Measurements from ENCODE around the gene SHANK2.

DNA sequence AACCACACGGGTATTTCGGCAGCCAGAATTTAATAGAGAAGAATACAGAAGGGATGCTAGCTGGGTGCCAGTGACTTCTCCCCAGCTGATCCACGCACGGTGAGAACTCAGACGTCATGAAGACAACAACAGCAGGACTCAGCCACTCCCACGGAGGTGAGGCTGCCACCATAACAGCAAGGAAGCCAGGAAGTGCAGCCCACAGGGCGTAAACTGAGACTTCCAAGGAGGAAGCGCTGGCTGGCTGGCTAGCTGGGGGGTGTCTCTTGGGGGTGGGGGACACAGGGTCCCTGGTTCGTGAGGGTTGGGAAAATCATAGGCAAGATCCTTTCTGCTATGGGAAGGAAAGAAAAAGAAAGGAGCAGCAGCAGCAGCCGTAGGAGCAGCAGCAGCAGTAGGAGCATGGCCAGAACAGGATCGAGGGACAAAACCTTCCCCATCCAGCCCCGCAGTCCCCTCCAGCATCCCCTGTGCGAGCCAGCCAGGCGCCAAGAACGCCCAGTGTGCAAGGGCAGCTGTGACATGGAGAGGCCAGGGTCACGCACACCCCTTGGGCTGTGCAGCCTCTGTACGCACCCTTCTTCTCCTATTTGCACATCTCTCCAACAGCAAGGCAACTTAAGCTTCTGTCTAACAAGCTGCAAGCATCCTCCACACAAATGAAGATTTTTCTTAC is 49.6 kb upstream of the SHANK2 start:
- TF ChIP-seq MAZ (IDR thresholded peaks at IDR 0.05; ENCODE audit: borderline replicate concordance, low read depth, low read length) (no peak), FOS (IDR thresholded peaks at IDR 0.05; ENCODE audit: low read depth, low read length) (no peak), POLR2A (IDR thresholded peaks at IDR 0.05; ENCODE audit: low read depth, low read length) (no peak), RAD21 (IDR thresholded peaks at IDR 0.05; ENCODE audit: low read length) (no peak), RCOR1 (IDR thresholded peaks at IDR 0.05; ENCODE audit: insufficient replicate concordance, low read length) (no peak), CEBPB (IDR thresholded peaks at IDR 0.05; ENCODE audit: low read depth, low read length) (no peak), BHLHE40 (IDR thresholded peaks at IDR 0.05; ENCODE audit: low read depth, low read length) (no peak), CHD1 (IDR thresholded peaks at IDR 0.05; ENCODE audit: low read depth, low read length) (no peak), SMC3 (IDR thresholded peaks at IDR 0.05; ENCODE audit: low read depth, low read length) (no peak)
- TF ChIP-seq, protein P1, sequence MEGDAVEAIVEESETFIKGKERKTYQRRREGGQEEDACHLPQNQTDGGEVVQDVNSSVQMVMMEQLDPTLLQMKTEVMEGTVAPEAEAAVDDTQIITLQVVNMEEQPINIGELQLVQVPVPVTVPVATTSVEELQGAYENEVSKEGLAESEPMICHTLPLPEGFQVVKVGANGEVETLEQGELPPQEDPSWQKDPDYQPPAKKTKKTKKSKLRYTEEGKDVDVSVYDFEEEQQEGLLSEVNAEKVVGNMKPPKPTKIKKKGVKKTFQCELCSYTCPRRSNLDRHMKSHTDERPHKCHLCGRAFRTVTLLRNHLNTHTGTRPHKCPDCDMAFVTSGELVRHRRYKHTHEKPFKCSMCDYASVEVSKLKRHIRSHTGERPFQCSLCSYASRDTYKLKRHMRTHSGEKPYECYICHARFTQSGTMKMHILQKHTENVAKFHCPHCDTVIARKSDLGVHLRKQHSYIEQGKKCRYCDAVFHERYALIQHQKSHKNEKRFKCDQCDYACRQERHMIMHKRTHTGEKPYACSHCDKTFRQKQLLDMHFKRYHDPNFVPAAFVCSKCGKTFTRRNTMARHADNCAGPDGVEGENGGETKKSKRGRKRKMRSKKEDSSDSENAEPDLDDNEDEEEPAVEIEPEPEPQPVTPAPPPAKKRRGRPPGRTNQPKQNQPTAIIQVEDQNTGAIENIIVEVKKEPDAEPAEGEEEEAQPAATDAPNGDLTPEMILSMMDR (conservative IDR thresholded peaks at IDR 0.05; ENCODE audit: low read depth, low read length), result no peak
- TF ChIP-seq, protein P2, sequence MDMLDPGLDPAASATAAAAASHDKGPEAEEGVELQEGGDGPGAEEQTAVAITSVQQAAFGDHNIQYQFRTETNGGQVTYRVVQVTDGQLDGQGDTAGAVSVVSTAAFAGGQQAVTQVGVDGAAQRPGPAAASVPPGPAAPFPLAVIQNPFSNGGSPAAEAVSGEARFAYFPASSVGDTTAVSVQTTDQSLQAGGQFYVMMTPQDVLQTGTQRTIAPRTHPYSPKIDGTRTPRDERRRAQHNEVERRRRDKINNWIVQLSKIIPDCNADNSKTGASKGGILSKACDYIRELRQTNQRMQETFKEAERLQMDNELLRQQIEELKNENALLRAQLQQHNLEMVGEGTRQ (IDR thresholded peaks at IDR 0.05; ENCODE audit: low read depth, low read length), result no peak
- TF ChIP-seq, protein P3, sequence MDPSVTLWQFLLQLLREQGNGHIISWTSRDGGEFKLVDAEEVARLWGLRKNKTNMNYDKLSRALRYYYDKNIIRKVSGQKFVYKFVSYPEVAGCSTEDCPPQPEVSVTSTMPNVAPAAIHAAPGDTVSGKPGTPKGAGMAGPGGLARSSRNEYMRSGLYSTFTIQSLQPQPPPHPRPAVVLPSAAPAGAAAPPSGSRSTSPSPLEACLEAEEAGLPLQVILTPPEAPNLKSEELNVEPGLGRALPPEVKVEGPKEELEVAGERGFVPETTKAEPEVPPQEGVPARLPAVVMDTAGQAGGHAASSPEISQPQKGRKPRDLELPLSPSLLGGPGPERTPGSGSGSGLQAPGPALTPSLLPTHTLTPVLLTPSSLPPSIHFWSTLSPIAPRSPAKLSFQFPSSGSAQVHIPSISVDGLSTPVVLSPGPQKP (IDR thresholded peaks at IDR 0.05; ENCODE audit: borderline replicate concordance, low read depth, low read length), result no peak
